Cardiac fibroblast (primary cell): ENCODE measurements around the gene PRM3.
A peak's percentile ranks its signal among the peaks of the same experiment; 100 is the strongest.

ENCODE experiments used
- DNase-seq, 2 donors: peaks; one replicate each; pipeline versions ENCODE4 v3.0.0 to v3.0.0-alpha.2; 2010; ENCODE audit warnings: low read depth in 2 of 2
- H3K4me3 ChIP-seq, 2 donors: replicated peaks in 1 of 2; 1 replicate in 1 of 2; 2 replicates in 1 of 2; pipeline ENCODE4 v1.5.1; 2011; ENCODE audit warnings: low read depth in 2 of 2, low read length in 2 of 2, mild to moderate bottlenecking in 2 of 2, moderate library complexity in 1 of 2
- TF ChIP-seq, protein P1 (sequence below): IDR thresholded peaks from one replicate; pipeline ENCODE4 v1.5.1; 2011; ENCODE audit warnings: low read depth, mild to moderate bottlenecking, low read length, inconsistent platforms

PRM3 gene

DNA sequence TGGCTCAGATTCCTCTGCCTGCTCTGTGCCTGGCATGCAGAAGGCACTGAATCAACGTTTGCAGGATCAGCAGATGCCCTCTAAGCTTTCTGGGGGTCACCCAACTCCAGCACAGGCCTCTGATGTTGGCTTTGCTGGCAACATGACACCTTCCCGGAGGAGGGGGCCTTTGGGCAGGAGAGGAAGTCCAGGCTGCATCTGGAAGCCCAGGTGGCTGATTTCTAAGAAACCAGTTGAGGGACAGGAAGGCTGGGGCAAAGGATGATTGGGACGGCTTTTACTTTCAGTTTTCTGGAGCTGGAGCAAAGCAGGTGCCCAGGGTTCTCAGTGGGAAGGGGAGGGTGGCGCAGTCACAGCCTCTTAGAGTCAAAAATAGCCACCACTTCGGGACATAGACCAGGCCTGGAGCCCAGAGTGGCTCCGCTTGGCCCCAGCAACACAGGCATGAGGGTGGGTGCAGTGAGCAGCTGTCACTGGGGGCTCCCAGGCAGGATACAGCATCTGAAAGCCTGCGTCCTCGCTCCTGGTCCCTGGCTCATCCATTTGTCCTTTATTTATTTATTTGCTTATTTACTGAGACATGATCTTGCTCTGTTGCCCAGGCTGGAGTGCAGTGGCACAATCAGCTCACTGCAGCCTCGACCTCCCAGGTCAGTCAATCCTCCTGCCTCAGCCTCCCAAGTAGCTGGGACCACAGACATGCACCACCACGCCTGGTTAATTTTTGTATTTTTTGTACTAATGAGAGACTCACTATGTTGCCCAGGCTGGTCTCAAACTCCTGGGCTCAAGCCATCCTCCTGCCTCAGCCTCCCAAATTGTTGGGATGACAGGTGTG is 32.6 kb downstream of the PRM3 start:
- TF ChIP-seq, protein P1, sequence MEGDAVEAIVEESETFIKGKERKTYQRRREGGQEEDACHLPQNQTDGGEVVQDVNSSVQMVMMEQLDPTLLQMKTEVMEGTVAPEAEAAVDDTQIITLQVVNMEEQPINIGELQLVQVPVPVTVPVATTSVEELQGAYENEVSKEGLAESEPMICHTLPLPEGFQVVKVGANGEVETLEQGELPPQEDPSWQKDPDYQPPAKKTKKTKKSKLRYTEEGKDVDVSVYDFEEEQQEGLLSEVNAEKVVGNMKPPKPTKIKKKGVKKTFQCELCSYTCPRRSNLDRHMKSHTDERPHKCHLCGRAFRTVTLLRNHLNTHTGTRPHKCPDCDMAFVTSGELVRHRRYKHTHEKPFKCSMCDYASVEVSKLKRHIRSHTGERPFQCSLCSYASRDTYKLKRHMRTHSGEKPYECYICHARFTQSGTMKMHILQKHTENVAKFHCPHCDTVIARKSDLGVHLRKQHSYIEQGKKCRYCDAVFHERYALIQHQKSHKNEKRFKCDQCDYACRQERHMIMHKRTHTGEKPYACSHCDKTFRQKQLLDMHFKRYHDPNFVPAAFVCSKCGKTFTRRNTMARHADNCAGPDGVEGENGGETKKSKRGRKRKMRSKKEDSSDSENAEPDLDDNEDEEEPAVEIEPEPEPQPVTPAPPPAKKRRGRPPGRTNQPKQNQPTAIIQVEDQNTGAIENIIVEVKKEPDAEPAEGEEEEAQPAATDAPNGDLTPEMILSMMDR = no peak
- DNase-seq = no peak
- H3K4me3 ChIP-seq = no peak overlapping the region

DNA sequence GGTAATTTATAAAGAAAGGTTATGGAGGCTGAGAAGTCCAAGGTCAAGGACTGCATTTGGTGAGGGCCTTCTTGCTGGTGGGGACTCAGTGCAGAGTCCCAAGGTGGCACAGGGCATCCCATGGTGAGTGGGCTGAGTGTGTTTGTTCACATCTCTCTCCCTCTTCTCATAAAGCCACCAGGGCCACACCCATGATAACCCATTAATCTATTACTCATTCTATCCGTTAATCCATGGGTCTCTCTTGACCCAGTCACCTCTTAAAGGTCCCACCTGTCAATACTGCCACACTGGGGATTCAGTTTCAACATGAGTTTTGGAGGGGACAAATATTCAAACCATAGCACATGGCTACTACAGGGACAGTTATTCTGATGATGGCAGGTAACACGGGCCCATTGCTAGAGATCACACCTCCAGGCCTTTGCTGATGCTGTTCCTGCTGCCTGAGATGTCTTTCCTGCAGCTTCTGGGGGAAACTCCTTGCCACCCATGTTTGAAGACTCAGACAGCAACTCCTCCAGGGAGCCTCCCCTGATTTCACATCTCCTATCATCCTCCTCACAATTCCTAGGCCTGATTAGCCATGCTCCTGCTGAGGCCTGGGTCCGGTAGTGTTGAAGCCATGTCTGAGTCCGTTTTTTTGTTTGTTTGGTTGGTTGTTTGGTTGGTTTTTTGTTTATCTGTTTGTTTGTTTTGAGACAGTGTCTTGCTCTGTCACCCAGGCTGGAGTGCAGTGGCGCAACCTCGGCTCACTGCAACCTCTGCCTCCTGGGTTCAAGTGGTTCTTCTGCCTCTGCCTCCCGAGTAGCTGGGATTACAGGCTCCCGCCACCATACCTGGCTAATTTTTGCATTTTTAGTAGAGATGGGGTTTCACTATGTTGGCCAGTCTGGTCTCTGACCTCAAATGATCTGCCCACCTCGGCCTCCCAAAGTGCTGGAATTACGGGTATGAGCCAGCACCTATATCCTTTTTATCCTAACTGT is 33.5 kb downstream of the PRM3 start:
- TF ChIP-seq, protein P1 = no peak
- no peak overlapping the region for H3K4me3 ChIP-seq
- no peak for DNase-seq

DNA sequence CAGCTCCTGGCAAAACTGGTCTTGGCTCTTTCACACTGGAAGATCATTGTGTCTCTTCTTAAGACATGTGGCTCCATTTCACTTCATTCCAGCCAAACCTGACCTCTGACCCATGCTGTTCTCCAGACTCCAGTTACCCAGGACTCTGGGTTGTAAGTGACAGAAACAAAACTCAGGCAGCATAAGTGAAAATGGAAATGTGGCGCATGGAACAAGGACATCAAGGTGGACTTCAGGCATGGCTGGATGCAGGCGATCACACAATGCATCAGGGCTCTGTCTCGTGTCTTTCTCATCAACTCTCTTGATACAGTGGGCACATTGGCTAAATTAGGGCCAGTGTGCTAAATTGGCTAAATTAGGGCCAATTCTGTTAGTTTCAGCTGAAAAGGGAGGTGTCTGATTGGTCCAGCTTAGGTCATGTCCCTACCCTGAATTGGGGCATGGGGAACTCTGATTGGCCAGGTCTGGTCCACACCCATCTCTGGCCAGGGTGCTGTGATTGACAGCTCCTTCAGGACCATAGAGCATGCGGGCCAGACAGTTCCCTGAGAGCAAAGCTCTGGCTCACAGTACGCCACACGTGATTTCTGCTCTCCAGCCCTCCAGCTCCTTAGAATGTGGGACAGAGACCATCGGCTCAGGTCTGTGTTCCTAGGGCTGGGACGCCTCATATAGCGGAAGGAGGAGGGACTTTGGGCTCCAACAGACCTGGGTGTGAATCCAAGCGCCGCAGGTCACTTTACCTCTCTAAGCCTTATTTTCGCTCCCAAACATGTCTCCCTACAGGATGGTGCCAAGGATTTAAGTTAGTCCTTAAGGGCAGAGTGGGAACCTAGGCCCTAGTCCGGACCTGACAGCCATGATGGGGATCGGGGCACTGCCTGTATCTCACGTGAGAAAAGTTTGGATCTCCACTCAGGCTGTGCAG is 34.9 kb downstream of the PRM3 start:
- TF ChIP-seq, protein P1 = no peak
- no peak for DNase-seq
- no peak overlapping the region for H3K4me3 ChIP-seq

DNA sequence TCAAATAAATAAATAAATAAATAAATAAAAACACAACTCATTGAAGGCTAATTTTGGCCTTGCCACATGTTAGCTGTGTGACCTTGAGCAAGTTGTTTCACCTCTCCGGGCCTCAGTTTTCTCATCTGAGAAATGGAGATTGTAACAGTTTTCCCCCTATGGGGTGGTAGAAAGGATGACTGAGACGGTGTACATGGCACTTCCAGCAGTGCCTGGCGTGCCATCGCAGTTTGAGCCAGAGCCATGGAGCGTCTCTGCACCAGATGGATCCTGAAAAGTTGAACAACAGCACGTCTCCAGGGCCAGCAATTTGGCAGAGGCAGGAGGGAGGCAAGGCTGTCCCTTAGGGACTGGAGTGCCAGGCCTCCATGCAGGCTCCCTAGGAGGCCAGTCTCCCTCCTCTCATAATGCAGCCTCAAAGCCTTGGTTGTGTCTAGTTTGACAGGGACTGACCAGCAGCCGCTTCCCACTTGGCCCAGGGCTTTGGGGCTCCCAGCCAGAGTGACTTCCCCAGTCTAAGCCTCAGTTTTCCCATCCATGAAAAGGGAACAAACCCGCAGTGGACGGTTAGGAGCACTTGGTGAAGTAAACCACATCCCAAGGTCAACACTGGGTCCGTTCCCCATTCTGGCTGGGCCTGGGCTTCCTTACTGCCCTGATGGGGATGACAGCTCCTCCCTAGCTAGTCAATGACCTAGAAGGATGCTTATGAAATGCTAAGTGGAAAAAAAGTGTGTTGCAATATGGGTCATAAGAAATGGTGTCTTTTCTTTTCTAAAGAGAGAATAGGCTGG is 36.8 kb downstream of the PRM3 start:
- peak in 1 of 2 donors; percentile 37 for DNase-seq

DNA sequence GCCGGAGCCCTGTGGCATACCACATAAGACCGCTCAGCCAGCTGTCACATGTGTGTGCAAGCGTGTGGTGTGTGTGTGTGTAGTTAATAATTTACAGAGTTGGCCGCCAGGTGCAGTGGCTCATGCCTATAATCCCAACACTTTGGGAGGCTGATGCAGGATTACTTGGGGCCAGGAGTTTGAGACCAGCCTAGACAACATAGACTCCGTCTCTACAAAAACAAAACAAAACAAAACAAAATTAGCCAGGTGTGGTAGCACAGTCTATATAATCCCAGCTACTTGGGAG is 37.8 kb downstream of the PRM3 start:
- H3K4me3 ChIP-seq = no peak overlapping the region
- DNase-seq = no peak
- TF ChIP-seq, protein P1 = no peak

More for the DNA sequence above, 36.8 kb downstream of the PRM3 start:
- TF ChIP-seq, protein P1 = no peak
- H3K4me3 ChIP-seq = no peak overlapping the region
